GM12865 (cell line): ENCODE measurements around the gene BCL7C.

Source experiments
- DNase-seq: peaks from one replicate; pipeline ENCODE4 v3.0.0; 2010; ENCODE audit warnings: low read depth
- H3K4me3 ChIP-seq: 2 replicates; pipeline ENCODE4 v1.5.1; 2011; ENCODE audit warnings: mild to moderate bottlenecking, low read depth, low read length, control low read depth
- CTCF ChIP-seq: IDR thresholded peaks from 2 replicates; pipeline ENCODE4 v1.5.1; 2011; ENCODE audit warnings: low read length, control low read depth, low read depth, inconsistent platforms; ENCODE audit not compliant: insufficient read depth; ENCODE audit errors: missing control alignments

The BCL7C gene

GRCh38 chr16:30876867-30877266 is 17.0 kb downstream of the BCL7C start:
- H3K4me3 ChIP-seq = peak overlapping the region; percentile 71
- no peak for TF ChIP-seq CTCF
- DNase-seq = peak; percentile 35

GRCh38 chr16:30875871-30876801 is 17.7 kb downstream of the BCL7C start:
- peak; percentile 84 for DNase-seq

GRCh38 chr16:30874821-30875717 is 18.8 kb downstream of the BCL7C start:
- peak; percentile 97 for DNase-seq
- TF ChIP-seq CTCF = no peak
- H3K4me3 ChIP-seq = peak overlapping the region; percentile 71

More at GRCh38 chr16:30875871-30876801, 17.7 kb downstream of the BCL7C start:
- no peak for TF ChIP-seq CTCF
- peak overlapping the region; percentile 71 for H3K4me3 ChIP-seq

- TF ChIP-seq CTCF = no peak
- DNase-seq = no peak
- peak overlapping the region; percentile 71 for H3K4me3 ChIP-seq
Observed at GRCh38 chr16:30874244-30874820, 19.5 kb downstream of the BCL7C start.

- no peak for DNase-seq
- no peak for TF ChIP-seq CTCF
- H3K4me3 ChIP-seq = no peak overlapping the region
Observed at GRCh38 chr16:30870904-30871303, 23.0 kb downstream of the BCL7C start.

- TF ChIP-seq CTCF = peak; percentile 3
- DNase-seq = no peak
- H3K4me3 ChIP-seq = no peak overlapping the region
Observed at GRCh38 chr16:30867747-30868146, 26.1 kb downstream of the BCL7C start.
